Astrocyte of the hippocampus (primary cell): Measurements from ENCODE around the gene AGBL4.

Experiments used
- DNase-seq: peaks from one replicate; pipeline ENCODE4 v3.0.0; 2011; ENCODE audit warnings: low read depth, low spot score

AGBL4 gene

GRCh38 chr1:49694251-49694827 lies 329.4 kb downstream of the AGBL4 start:
- no peak for DNase-seq

- peak; percentile 17 for DNase-seq
Observed at GRCh38 chr1:49686107-49686506, 337.6 kb downstream of the AGBL4 start.

GRCh38 chr1:49677706-49678105 lies 346.0 kb downstream of the AGBL4 start:
- DNase-seq, result no peak

GRCh38 chr1:49651136-49651535 lies 372.6 kb downstream of the AGBL4 start:
- DNase-seq, result no peak

- peak; percentile 11 for DNase-seq
Observed at GRCh38 chr1:49630156-49630555, 393.6 kb downstream of the AGBL4 start.

- DNase-seq, result no peak
Observed at GRCh38 chr1:49627781-49628180, 396.0 kb downstream of the AGBL4 start.

- DNase-seq, result peak; percentile 6
Observed at GRCh38 chr1:49626472-49626871, 397.3 kb downstream of the AGBL4 start.

- no peak for DNase-seq
Observed at GRCh38 chr1:49622877-49623276, 400.9 kb downstream of the AGBL4 start.

GRCh38 chr1:49606082-49606481 lies 417.7 kb downstream of the AGBL4 start:
- no peak for DNase-seq

GRCh38 chr1:49597436-49597835 lies 426.3 kb downstream of the AGBL4 start:
- DNase-seq, result no peak

GRCh38 chr1:49576327-49576901 lies 447.3 kb downstream of the AGBL4 start:
- DNase-seq, result no peak

- no peak for DNase-seq
Observed at GRCh38 chr1:49556676-49557234, 467.0 kb downstream of the AGBL4 start.

GRCh38 chr1:49552101-49552500 lies 471.7 kb downstream of the AGBL4 start:
- DNase-seq, result no peak

- DNase-seq, result no peak
Observed at GRCh38 chr1:49544615-49545014, 479.1 kb downstream of the AGBL4 start.

GRCh38 chr1:49541096-49541752 lies 482.5 kb downstream of the AGBL4 start:
- DNase-seq, result no peak

GRCh38 chr1:49527606-49528305 lies 496.0 kb downstream of the AGBL4 start:
- DNase-seq, result peak; percentile 9

- no peak for DNase-seq
Observed at GRCh38 chr1:49526672-49527071, 497.1 kb downstream of the AGBL4 start.

- DNase-seq, result no peak
Observed at GRCh38 chr1:49523764-49524163, 500.0 kb downstream of the AGBL4 start.

- no peak for DNase-seq
Observed at GRCh38 chr1:49466961-49467360, 556.8 kb downstream of the AGBL4 start.

- peak; percentile 76 for DNase-seq
Observed at GRCh38 chr1:49465486-49466185, 558.1 kb downstream of the AGBL4 start.

- no peak for DNase-seq
Observed at GRCh38 chr1:49448200-49448599, 575.6 kb downstream of the AGBL4 start.

- no peak for DNase-seq
Observed at GRCh38 chr1:49436865-49437264, 586.9 kb downstream of the AGBL4 start.
